Fibroblast of villous mesenchyme (primary cell): ENCODE data around the gene PDIA4. TPM values are rescaled to one million over a fixed set of nuclear protein-coding genes. Genes with fewer than 3 reads are reported as not detected.

Source experiments
- DNase-seq: peaks from one replicate; pipeline ENCODE4 v3.0.0-alpha.2; 2010; ENCODE audit warnings: low read depth
- H3K4me3 ChIP-seq: 2 replicates; pipeline ENCODE4 v1.5.1; 2011; ENCODE audit warnings: low read depth, mild to moderate bottlenecking, low read length
- total RNA-seq: library from RNA; depleted of rRNA; stranded (reverse); fragments of >200 nt; gene quantifications from 2 replicates; pipeline ENCODE4 v1.2.3, GENCODE V29; 2012
- TF ChIP-seq, protein P1 (sequence below): IDR thresholded peaks from 2 replicates; pipeline ENCODE4 v1.5.1; 2012; ENCODE audit warnings: low read depth, mild to moderate bottlenecking, low read length; ENCODE audit not compliant: insufficient read depth

Gene PDIA4
- total RNA-seq, 1 donor = 358 TPM

DNA sequence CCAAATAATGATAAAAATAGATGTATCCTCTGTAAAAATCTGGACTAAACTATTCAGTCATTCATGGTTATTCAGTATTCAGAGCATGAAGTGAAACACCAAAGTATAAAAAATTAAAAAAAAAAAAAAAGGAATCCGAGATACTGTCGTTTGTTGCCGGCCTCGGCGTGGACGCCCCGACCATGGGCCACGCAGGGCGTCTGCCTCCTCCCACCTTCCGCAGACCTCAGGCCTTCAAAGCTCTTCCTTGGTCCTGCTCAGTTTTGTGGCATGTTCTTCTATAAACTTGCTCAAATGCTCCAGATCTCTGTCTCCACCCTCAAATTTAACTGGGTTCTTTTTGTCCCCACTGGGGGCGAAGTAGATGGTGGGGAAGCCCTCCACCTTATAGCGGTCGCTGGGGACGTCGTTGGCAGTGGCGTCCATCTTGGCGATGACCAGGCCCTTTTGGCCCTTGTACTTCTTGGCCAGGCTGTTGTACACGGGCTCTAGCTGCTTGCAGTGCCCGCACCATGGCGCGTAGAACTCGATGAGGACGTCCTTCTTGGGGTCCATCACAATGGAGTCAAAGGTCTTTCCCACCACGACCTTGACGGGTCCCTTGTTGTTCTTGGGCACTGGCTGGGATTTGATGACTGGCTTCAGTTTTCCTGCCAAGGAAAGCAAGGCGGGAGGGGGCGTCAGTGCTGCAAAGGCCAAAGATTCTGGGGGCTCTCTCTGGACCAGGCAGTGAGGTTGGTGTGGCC lies 24.6 kb downstream of the PDIA4 start:
- TF ChIP-seq, protein P1, sequence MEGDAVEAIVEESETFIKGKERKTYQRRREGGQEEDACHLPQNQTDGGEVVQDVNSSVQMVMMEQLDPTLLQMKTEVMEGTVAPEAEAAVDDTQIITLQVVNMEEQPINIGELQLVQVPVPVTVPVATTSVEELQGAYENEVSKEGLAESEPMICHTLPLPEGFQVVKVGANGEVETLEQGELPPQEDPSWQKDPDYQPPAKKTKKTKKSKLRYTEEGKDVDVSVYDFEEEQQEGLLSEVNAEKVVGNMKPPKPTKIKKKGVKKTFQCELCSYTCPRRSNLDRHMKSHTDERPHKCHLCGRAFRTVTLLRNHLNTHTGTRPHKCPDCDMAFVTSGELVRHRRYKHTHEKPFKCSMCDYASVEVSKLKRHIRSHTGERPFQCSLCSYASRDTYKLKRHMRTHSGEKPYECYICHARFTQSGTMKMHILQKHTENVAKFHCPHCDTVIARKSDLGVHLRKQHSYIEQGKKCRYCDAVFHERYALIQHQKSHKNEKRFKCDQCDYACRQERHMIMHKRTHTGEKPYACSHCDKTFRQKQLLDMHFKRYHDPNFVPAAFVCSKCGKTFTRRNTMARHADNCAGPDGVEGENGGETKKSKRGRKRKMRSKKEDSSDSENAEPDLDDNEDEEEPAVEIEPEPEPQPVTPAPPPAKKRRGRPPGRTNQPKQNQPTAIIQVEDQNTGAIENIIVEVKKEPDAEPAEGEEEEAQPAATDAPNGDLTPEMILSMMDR = no peak
- H3K4me3 ChIP-seq = no peak overlapping the region
- no peak for DNase-seq

DNA sequence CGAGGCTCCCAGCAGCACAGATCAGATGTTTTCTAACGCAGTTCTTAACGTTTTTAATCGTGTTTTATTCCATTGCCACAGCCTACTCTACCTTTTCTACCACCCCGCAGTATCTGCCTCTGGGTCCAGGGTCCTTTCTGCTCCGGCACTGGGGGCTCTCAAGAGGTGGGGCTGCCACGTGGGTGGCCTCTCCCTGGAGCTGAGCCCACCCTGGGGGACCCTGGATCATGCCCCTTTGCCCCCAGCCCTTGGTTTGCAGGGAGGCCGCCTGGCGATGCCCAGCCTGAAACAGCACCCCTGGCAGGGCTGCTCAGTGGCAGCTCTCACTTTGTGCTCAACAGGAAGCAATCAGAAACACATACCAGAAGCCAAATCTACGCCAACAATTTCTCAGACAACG lies 25.3 kb downstream of the PDIA4 start:
- TF ChIP-seq, protein P1 = no peak
- H3K4me3 ChIP-seq = no peak overlapping the region
- no peak for DNase-seq

DNA sequence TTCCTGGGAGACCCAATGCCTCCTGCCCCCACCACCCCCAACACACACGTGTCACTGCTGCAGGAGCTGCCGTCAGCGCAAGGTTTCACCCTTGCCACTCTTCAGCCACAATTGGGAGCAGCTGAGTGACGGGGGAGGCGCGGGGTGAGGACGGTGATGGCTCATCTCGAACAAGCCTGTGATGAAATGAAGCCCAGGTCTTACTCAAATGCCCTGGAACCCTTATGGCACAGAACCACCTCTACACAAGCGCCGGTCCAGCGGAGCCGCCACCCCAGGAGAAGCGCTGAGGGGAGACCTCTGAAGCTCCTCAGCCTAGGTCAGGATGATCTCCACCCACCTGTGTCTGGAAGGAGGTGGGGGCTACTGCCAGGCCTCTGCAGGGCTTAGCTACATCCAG lies 25.7 kb downstream of the PDIA4 start:
- no peak for DNase-seq
- no peak overlapping the region for H3K4me3 ChIP-seq
- TF ChIP-seq, protein P1 = no peak

DNA sequence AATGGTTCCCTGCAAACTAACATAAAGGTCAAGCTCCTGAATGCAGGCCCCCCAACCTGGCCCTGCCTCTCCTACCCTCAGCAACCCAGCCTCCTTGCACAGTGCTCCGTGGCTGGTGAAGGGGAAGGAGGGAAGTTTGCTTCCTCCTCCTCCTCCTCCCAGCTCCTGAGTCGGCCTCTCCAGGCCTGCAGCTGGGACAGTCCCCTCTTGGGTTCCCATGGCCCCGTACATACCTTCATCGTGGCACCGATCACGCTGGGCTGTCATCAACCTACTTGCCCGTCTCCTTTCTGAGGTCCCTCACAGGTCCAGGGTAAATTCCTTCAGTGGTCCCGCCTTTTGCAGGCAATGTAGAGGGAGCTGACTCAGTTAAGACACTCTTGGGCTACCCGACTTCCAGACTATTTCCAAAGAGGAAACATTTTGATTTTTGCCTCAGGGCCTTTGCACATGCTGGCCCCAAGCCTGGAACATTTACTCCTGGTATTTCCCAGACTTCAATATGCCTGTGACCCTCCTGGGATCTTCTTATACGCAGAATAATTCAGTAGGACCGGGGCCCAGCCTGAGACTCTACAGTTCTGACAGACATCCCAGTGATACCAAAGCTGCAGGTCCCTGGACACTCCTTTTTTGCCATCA lies 26.8 kb downstream of the PDIA4 start:
- no peak overlapping the region for H3K4me3 ChIP-seq
- TF ChIP-seq, protein P1 = no peak
- DNase-seq = no peak

DNA sequence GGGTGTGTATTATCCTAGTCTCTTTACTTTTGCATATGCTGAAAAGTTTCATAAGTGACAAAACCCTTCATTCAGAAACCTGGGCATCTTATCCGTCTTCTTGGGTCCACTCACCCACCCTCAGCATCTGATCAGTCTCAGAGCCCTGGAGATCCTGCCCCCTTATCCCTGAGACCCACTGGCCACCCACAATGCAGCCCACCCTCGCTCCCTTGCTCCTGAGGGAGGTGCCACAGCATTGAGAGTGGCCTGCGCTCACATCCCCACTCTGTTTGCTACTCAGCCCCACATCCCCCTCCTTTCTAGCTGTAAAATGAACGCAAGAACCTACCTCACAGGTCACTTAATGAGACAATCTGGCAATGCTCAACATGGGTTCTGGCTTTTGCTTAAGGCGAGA lies 27.3 kb downstream of the PDIA4 start:
- TF ChIP-seq, protein P1 = no peak
- no peak overlapping the region for H3K4me3 ChIP-seq
- DNase-seq = no peak

DNA sequence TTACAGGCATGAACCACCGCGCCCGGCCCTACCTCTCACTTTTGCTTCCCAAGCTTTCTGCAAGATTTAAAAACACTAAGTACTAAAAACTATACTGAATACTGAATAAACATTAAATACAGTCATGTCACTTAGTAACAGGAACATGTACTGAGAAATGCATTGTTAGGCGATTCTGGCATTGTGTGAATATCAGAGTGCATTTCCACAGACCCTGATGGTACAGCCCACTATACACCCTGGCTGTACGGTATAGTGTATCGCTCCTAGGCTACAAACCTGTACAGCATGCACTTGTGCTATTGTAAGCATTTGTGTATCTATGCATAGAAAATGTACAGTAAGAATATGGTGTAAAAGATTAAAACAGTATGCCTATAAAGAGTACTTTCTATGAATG lies 29.1 kb downstream of the PDIA4 start:
- no peak overlapping the region for H3K4me3 ChIP-seq
- TF ChIP-seq, protein P1 = no peak
- DNase-seq = no peak
